Activated naive CD4-positive, alpha-beta T cell treated with anti-CD3 and anti-CD28 coated beads for 36 hours (primary cell): ENCODE data around the gene ANO8. TPM values are rescaled to one million over a fixed set of nuclear protein-coding genes. Genes with fewer than 3 reads are reported as not detected.

Experiments used
- total RNA-seq, 2 experiments: library from RNA; stranded (reverse); gene quantifications; one replicate each; pipeline ENCODE4 v1.2.3, GENCODE V29; 2021

ANO8 gene
- total RNA-seq, 2 experiments from 2014 or later = 3.4 to 3.8 TPM

Other genes with a start within 250 kb of the ANO8 start
- 10 to 100 TPM; 24.7 to 25.3 TPM for gene USE1, start 119.5 kb downstream of the ANO8 start, total RNA-seq
- 1 to 10 TPM; 8.7 to 9.3 TPM for gene OCEL1, start 108.6 kb downstream of the ANO8 start, total RNA-seq
- 1 to 10 TPM; 5.3 to 6.0 TPM for gene NR2F6, start 88.9 kb downstream of the ANO8 start, total RNA-seq
- under 1 TPM in 1 of 2 experiments, not detected in 1; 0.20 TPM for gene USHBP1, start 70.1 kb downstream of the ANO8 start, total RNA-seq
- gene BABAM1, start 67.4 kb downstream of the ANO8 start, total RNA-seq = 100 to 1,000 TPM; 108 to 109 TPM
- gene ANKLE1, start 53.0 kb downstream of the ANO8 start, total RNA-seq = 1 to 10 TPM; 8.6 to 8.8 TPM
- 1 to 10 TPM; 4.1 to 4.4 TPM for gene ABHD8, start 31.4 kb downstream of the ANO8 start, total RNA-seq
- 10 to 100 TPM; 84.2 to 92.2 TPM for gene MRPL34, start 29.0 kb downstream of the ANO8 start, total RNA-seq
- gene DDA1, start 25.3 kb downstream of the ANO8 start, total RNA-seq = 10 to 100 TPM; 26.2 to 28.6 TPM
- gene GTPBP3, start 2.7 kb upstream of the ANO8 start, total RNA-seq = 10 to 100 TPM; 36.8 to 45.7 TPM
- gene PLVAP, start 42.5 kb upstream of the ANO8 start, total RNA-seq = not detected
- gene CCDC194, start 59.3 kb upstream of the ANO8 start, total RNA-seq = under 1 TPM; 0.83 to 0.89 TPM
- 100 to 1,000 TPM; 117 to 121 TPM for gene BST2, start 70.8 kb upstream of the ANO8 start, total RNA-seq
- gene MVB12A, start 85.2 kb upstream of the ANO8 start, total RNA-seq = 10 to 100 TPM; 29.3 to 32.1 TPM
- gene TMEM221, start 113.8 kb upstream of the ANO8 start, total RNA-seq = not detected
- gene NXNL1, start 126.1 kb upstream of the ANO8 start, total RNA-seq = not detected
- gene SLC27A1, start 135.7 kb upstream of the ANO8 start, total RNA-seq = 1 to 10 TPM; 1.2 to 1.7 TPM
- gene PGLS, start 176.8 kb upstream of the ANO8 start, total RNA-seq = 10 to 100 TPM; 54.5 to 58.0 TPM
- gene COLGALT1, start 220.8 kb upstream of the ANO8 start, total RNA-seq = 10 to 100 TPM; 36.8 to 37.3 TPM